OCI-LY3 (cell line): ENCODE results near the gene ZYG11A.

Experiments used
- EZH2phosphoT487 ChIP-seq: fragments of 200-600 bp; shearing (Covaris generic); IDR thresholded peaks from 2 replicates; pipeline ENCODE4 v1.6.1; 2018; ENCODE audit warnings: antibody characterized with exemption, mixed run types, low read depth
- TF ChIP-seq, protein P1 (sequence below): fragments of 200-600, 300-600 bp; sonication (generic); IDR thresholded peaks from 2 replicates; pipeline ENCODE4 v1.5.1; 2014; ENCODE audit warnings: antibody characterized with exemption, low read length, low read depth

DNA sequence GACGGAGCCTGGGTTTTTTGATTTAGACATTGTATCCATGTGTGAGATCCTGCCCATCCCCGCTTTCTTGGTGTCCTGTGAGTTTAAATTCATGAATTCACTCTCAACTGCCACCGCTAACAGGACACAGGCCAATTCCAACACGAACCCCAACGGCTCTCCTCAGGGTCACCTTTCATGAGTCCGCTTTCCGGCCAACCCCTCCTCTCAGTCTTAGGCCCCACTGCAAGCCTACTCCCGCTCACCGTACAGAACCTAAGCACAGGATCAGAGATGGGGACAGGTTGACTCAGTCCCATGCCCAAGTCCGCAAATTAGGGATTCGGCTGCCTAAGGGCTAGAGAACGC is 84.3 kb downstream of the ZYG11A start:
- TF ChIP-seq, protein P1, sequence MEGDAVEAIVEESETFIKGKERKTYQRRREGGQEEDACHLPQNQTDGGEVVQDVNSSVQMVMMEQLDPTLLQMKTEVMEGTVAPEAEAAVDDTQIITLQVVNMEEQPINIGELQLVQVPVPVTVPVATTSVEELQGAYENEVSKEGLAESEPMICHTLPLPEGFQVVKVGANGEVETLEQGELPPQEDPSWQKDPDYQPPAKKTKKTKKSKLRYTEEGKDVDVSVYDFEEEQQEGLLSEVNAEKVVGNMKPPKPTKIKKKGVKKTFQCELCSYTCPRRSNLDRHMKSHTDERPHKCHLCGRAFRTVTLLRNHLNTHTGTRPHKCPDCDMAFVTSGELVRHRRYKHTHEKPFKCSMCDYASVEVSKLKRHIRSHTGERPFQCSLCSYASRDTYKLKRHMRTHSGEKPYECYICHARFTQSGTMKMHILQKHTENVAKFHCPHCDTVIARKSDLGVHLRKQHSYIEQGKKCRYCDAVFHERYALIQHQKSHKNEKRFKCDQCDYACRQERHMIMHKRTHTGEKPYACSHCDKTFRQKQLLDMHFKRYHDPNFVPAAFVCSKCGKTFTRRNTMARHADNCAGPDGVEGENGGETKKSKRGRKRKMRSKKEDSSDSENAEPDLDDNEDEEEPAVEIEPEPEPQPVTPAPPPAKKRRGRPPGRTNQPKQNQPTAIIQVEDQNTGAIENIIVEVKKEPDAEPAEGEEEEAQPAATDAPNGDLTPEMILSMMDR: no peak
- no peak for TF ChIP-seq EZH2phosphoT487
